K562 (cell line): ENCODE measurements around the gene RETREG1. TPM values are rescaled to one million over a fixed set of nuclear protein-coding genes. Genes with fewer than 3 reads are reported as not detected.
A peak's percentile ranks its signal among the peaks of the same experiment; 100 is the strongest.

ENCODE experiments used
- ATAC-seq: fragments of 200-7000 bp; cut with Tn5 transposase; 3 replicates; pipeline ENCODE4 v1.9.1; 2020; ENCODE audit warnings: moderate library complexity
- BruUV-seq: library from RNA; stranded (reverse); fragments of 400-500 nt; replicated peaks from 2 replicates; lab custom pipeline; 2021; lab: Mats Ljungman, UMichigan
- CTCF ChIA-PET: fragments of 300-600 bp; formaldehyde crosslinking; extraction: SDS; loops from one replicate; lab custom pipeline; 2021; ENCODE audit warnings: low intra/inter-chr PET ratio; lab: Yijun Ruan, JAX
- POLR2A ChIA-PET: fragments of 300-600, 350-650 bp; sonication (Branson Sonifier 250); formaldehyde crosslinking; extraction: SDS; loops from one replicate; lab custom pipeline; 2021; ENCODE audit warnings: antibody characterized with exemption, inconsistent platforms; lab: Yijun Ruan, JAX
- DNase-seq, 4 experiments: peaks; one replicate each; pipeline versions ENCODE4 v3.0.0 to v3.0.0-alpha.2; 2011 to 2018; ENCODE audit warnings: low spot score in 3 of 4, mixed read lengths in 3 of 4; ENCODE audit errors: extremely low read depth in 1 of 4
- FAIRE-seq: peaks from 2 replicates; lab custom pipeline; 2011; peaks lifted over from hg19 to GRCh38; lab: Jason Lieb, UNC
- H2AFZ ChIP-seq: 2 replicates; pipeline ENCODE4 v1.6.0; 2011; ENCODE audit warnings: low read depth, low read length, control low read depth, inconsistent platforms
- H3K27ac ChIP-seq: fragments of 200-600 bp; 3 replicates; pipeline ENCODE4 v1.8.0; 2011; ENCODE audit warnings: low read depth, mild to moderate bottlenecking, control low read depth, inconsistent platforms, low read length, moderate library complexity, mixed read lengths; ENCODE audit errors: extremely low read depth
- H3K27me3 ChIP-seq, 2 experiments: fragments of 300-600 bp in 1 of 2; 2 replicates in 1 of 2; 3 replicates in 1 of 2; pipeline versions ENCODE4 v1.6.0 to v1.8.0; 2011; ENCODE audit warnings: inconsistent platforms in 2 of 2, low read length in 2 of 2, mild to moderate bottlenecking in 1 of 2, mixed read lengths in 1 of 2, moderate library complexity in 1 of 2; ENCODE audit not compliant: control insufficient read depth in 2 of 2, insufficient read depth in 2 of 2
- H3K36me3 ChIP-seq: fragments of 300-600 bp; 3 replicates; pipeline ENCODE4 v1.8.0; 2011; ENCODE audit warnings: mild to moderate bottlenecking, low read length, inconsistent platforms; ENCODE audit not compliant: control insufficient read depth, insufficient read depth
- H3K4me1 ChIP-seq, 2 experiments: fragments of 200-600 bp in 1 of 2; replicated peaks in 1 of 2; 2 replicates in 1 of 2; 3 replicates in 1 of 2; pipeline versions ENCODE4 v1.5.1 to v1.8.0; 2011; ENCODE audit warnings: inconsistent platforms in 2 of 2, low read length in 2 of 2, mild to moderate bottlenecking in 1 of 2, mixed read lengths in 1 of 2, moderate library complexity in 1 of 2; ENCODE audit not compliant: control insufficient read depth in 2 of 2, insufficient read depth in 2 of 2
- H3K4me2 ChIP-seq: 2 replicates; pipeline ENCODE4 v1.6.1; 2011; ENCODE audit warnings: low read length, control low read depth, inconsistent platforms, mixed read lengths; ENCODE audit not compliant: insufficient read depth
- H3K4me3 ChIP-seq: fragments of 200-600 bp; sonication (generic), shearing (Covaris generic); 2 replicates; pipeline ENCODE4 v1.5.1; 2016; ENCODE audit warnings: control low read depth, inconsistent platforms
- H3K79me2 ChIP-seq: fragments of 200-600 bp; 3 replicates; pipeline ENCODE4 v1.8.0; 2011; ENCODE audit warnings: low read length, inconsistent platforms; ENCODE audit not compliant: control insufficient read depth, insufficient read depth
- H3K9ac ChIP-seq, 2 experiments: 2 replicates each; pipeline versions ENCODE4 v1.6.0 to v1.6.1; 2011; ENCODE audit warnings: low read depth in 2 of 2, low read length in 2 of 2, control low read depth in 1 of 2, inconsistent platforms in 1 of 2, mild to moderate bottlenecking in 1 of 2, mixed read lengths in 1 of 2; ENCODE audit not compliant: insufficient read depth in 1 of 2
- H3K9me1 ChIP-seq: one replicate; pipeline ENCODE4 v1.6.0; 2011; ENCODE audit warnings: inconsistent platforms, mild to moderate bottlenecking, low read length, moderate library complexity; ENCODE audit not compliant: control insufficient read depth, insufficient read depth
- H3K9me3 ChIP-seq: replicated peaks from 2 replicates; pipeline ENCODE4 v1.5.1; 2011; ENCODE audit warnings: low read depth, low read length, inconsistent platforms; ENCODE audit not compliant: control insufficient read depth, insufficient read depth
- H4K20me1 ChIP-seq: replicated peaks from 2 replicates; pipeline ENCODE4 v1.6.1; 2011; ENCODE audit warnings: low read length, inconsistent platforms, mixed read lengths; ENCODE audit not compliant: control insufficient read depth, insufficient read depth
- HDGF ChIP-seq: fragments of 450-650 bp; IDR thresholded peaks from 2 replicates; pipeline ENCODE4 v1.6.1; 2016
- MTF1 ChIP-seq: fragments of 250-450 bp; sonication (Bioruptor Pico); IDR thresholded peaks from 2 replicates; pipeline ENCODE4 v1.9.0; 2021; ENCODE audit warnings: moderate library complexity, mild to moderate bottlenecking, inconsistent platforms, borderline replicate concordance
- NFIC ChIP-seq: fragments of 450-650 bp; IDR thresholded peaks from 2 replicates; pipeline ENCODE4 v1.6.1; 2017; ENCODE audit warnings: mild to moderate bottlenecking, inconsistent platforms
- WGBS: fragments of 100-300 bp; shearing (Covaris generic); methylation state at CpG from one replicate; pipeline ENCODE4 v1.1.6; 2016; ENCODE audit warnings: low coverage, mixed read lengths; ENCODE audit not compliant: insufficient coverage; ENCODE audit errors: missing lambda C conversion rate; 5-methylcytosine and 5-hydroxymethylcytosine counted together
- in situ Hi-C: fragments of 300-500 bp; cut with MboI; formaldehyde crosslinking; loops from 4 replicates; pipeline ENCODE4 v1.15.0; 2018; ENCODE audit warnings: inconsistent platforms, mixed read lengths
- intact Hi-C: fragments of 100-400 bp; cut with micrococcal nuclease; formaldehyde crosslinking; loops from 2 replicates; pipeline ENCODE4 v1.14.2; 2022
- polyA plus RNA-seq, 8 experiments: library from polyadenylated mRNA; depleted of rRNA in 4 of 8; stranded (reverse) in 5 of 8; unstranded in 3 of 8; fragments of >200 nt; fragmentation: Nextera tagmentation in 2 of 8; fragmentation: Illumina TruSeq in 1 of 8; extraction: Ambion mirVana in 2 of 8; extraction: Trizol in 1 of 8; gene quantifications; 2 replicates each; pipeline versions ENCODE4 v1.2.1 to v1.2.3, GENCODE V29; 2011 to 2014; ENCODE audit warnings: inconsistent platforms in 1 of 8, missing spikeins in 1 of 8
- total RNA-seq, 7 experiments: library from RNA; depleted of rRNA in 6 of 7; stranded (reverse); fragments of >200 nt in 6 of 7; fragmentation: Illumina TruSeq in 2 of 7; extraction: Trizol in 2 of 7; gene quantifications; 2 replicates each; pipeline versions ENCODE4 v1.2.1 to v1.2.3, GENCODE V29; 2011 to 2021; ENCODE audit warnings: low replicate concordance in 1 of 7

The RETREG1 gene
- total and polyA plus RNA-seq, 9 of the 15 experiments (the other 6 are each of a cell fraction or from before 2014, with no cell fraction given), result 0.01 to 0.20 (median 0.08) TPM; not detected in 5

- 5% methylated on average over 6 of the region's 6 CpGs for WGBS
- ATAC-seq (no peak), DNase-seq (no peak), FAIRE-seq (no peak)
- Histone ChIP-seq H3K27me3 (peaks cover 0 to 6% of the 10 kb centered on the region in 2 experiments; a peak in 1 of 5 replicates), H3K27ac (no peak overlapping the region), H3K9ac (no peak overlapping the region), H3K4me1 (peaks cover 0 to 2% of the 10 kb centered on the region in 2 experiments; a peak in 2 of 5 replicates), H3K4me3 (no peak overlapping the region), H3K79me2 (no peaks in the 10 kb centered on the region), H3K9me3 (no peaks in the 10 kb centered on the region), H3K36me3 (no peaks in the 10 kb centered on the region), H4K20me1 (no peaks in the 10 kb centered on the region), H3K4me2 (no peak overlapping the region), H3K9me1 (no peaks in the 10 kb centered on the region), H2AFZ (no peak overlapping the region)
- POLR2A ChIA-PET, result interaction anchor here (0.5 to 1.3 kb wide), 2 partner anchors 83 to 1661 kb away, joined by 3 to 5 read pairs; no protein-coding TSS in a partner anchor
- in situ Hi-C loops, result no loop called here
- TF ChIP-seq NFIC, result peak; percentile 49
- no peak for TF ChIP-seq HDGF
- intact Hi-C loops, result no loop called here
- CTCF ChIA-PET, result no interaction called here
- no TSS peak for BruUV-seq
Measured at GRCh38 chr5:16579142-16579847, 37.5 kb downstream of the RETREG1 start.

GRCh38 chr5:16578474-16578883 is 38.3 kb downstream of the RETREG1 start:
- ATAC-seq, result no peak
- POLR2A ChIA-PET, result interaction anchor here (0.5 to 1.6 kb wide), 4 partner anchors 10 to 716 kb away, joined by 3 to 6 read pairs (median 4); no protein-coding TSS in a partner anchor
- Histone ChIP-seq H4K20me1 (no peaks in the 10 kb centered on the region), H3K4me3 (no peak overlapping the region), H3K36me3 (no peaks in the 10 kb centered on the region), H3K9me3 (no peaks in the 10 kb centered on the region), H3K27ac (no peak overlapping the region), H3K27me3 (peaks cover 0 to 9% of the 10 kb centered on the region in 2 experiments; a peak in 1 of 5 replicates), H3K9ac (no peak overlapping the region), H3K4me1 (peaks cover 0 to 2% of the 10 kb centered on the region in 2 experiments; a peak in 2 of 5 replicates), H3K9me1 (no peaks in the 10 kb centered on the region), H3K79me2 (no peaks in the 10 kb centered on the region), H3K4me2 (no peak overlapping the region), H2AFZ (no peak overlapping the region)
- 15% methylated on average over 4 of the region's 4 CpGs for WGBS
- no peak for TF ChIP-seq MTF1 (CRISPR knock-in tag)
- TSS peak; percentile 83 for BruUV-seq
- intact Hi-C loops, result no loop called here
- in situ Hi-C loops, result no loop called here
- FAIRE-seq, result no peak
- DNase-seq, result no peak
- CTCF ChIA-PET, result no interaction called here
